Measurements from ENCODE around the gene ACRV1. TPM values are rescaled to one million over a fixed set of nuclear protein-coding genes. Genes with fewer than 3 reads are reported as not detected.

ACRV1 gene
- total RNA-seq, 1 donor from 2014 or later = not detected

GRCh38 chr11:125674210-125674609 lies 6.4 kb downstream of the ACRV1 start:
- TF ChIP-seq CTCF (IDR thresholded peaks at IDR 0.05; ENCODE audit: borderline replicate concordance) = no peak

GRCh38 chr11:125671561-125671960 lies 9.1 kb downstream of the ACRV1 start:
- H3K27me3 ChIP-seq (ENCODE audit: low read depth) = no peaks in the 10 kb centered on the region

More at GRCh38 chr11:125674210-125674609, 6.4 kb downstream of the ACRV1 start:
- Histone ChIP-seq H3K36me3 (no peaks in the 10 kb centered on the region), H3K27me3 (ENCODE audit: low read depth) (no peaks in the 10 kb centered on the region), H3K4me1 (no peaks in the 10 kb centered on the region), H3K4me3 (no peak overlapping the region), H3K9me3 (replicated peaks) (no peaks in the 10 kb centered on the region), H3K27ac (replicated peaks) (no peak overlapping the region)
- no peak for DNase-seq
- intact Hi-C loops (cut with micrococcal nuclease) = no loop called here

GRCh38 chr11:125670172-125670571 lies 10.5 kb downstream of the ACRV1 start:
- DNase-seq = no peak
- Histone ChIP-seq H3K27ac (replicated peaks) (no peak overlapping the region), H3K4me3 (no peak overlapping the region), H3K27me3 (ENCODE audit: low read depth) (no peaks in the 10 kb centered on the region), H3K9me3 (replicated peaks) (peaks cover 22% of the 10 kb centered on the region), H3K4me1 (no peaks in the 10 kb centered on the region), H3K36me3 (no peaks in the 10 kb centered on the region)
- intact Hi-C loops (cut with micrococcal nuclease) = no loop called here
- no peak for TF ChIP-seq CTCF (IDR thresholded peaks at IDR 0.05; ENCODE audit: borderline replicate concordance)

More at GRCh38 chr11:125671561-125671960, 9.1 kb downstream of the ACRV1 start:
- Histone ChIP-seq H3K36me3 (no peaks in the 10 kb centered on the region), H3K9me3 (replicated peaks) (peaks cover 8% of the 10 kb centered on the region), H3K4me3 (no peak overlapping the region), H3K4me1 (no peaks in the 10 kb centered on the region), H3K27ac (replicated peaks) (no peak overlapping the region)
- no peak for DNase-seq
- intact Hi-C loops (cut with micrococcal nuclease) = no loop called here
- no peak for TF ChIP-seq CTCF (IDR thresholded peaks at IDR 0.05; ENCODE audit: borderline replicate concordance)

- no peaks in the 10 kb centered on the region for H3K36me3 ChIP-seq
- H3K4me3 ChIP-seq = no peak overlapping the region
- intact Hi-C loops (cut with micrococcal nuclease) = no loop called here
- H3K4me1 ChIP-seq = no peaks in the 10 kb centered on the region
- H3K27me3 ChIP-seq (ENCODE audit: low read depth) = no peaks in the 10 kb centered on the region
- DNase-seq = no peak
- no peak for TF ChIP-seq CTCF (IDR thresholded peaks at IDR 0.05; ENCODE audit: borderline replicate concordance)
- peaks cover 37% of the 10 kb centered on the region for H3K9me3 ChIP-seq (replicated peaks)
- H3K27ac ChIP-seq (replicated peaks) = no peak overlapping the region
Observed at GRCh38 chr11:125667151-125667550, 13.5 kb downstream of the ACRV1 start.

GRCh38 chr11:125663910-125664309 lies 16.7 kb downstream of the ACRV1 start:
- H3K27me3 ChIP-seq (ENCODE audit: low read depth) = no peaks in the 10 kb centered on the region
- intact Hi-C loops (cut with micrococcal nuclease) = no loop called here

More at GRCh38 chr11:125663910-125664309, 16.7 kb downstream of the ACRV1 start:
- Histone ChIP-seq H3K4me1 (no peaks in the 10 kb centered on the region), H3K27ac (replicated peaks) (no peak overlapping the region), H3K4me3 (no peak overlapping the region), H3K36me3 (no peaks in the 10 kb centered on the region), H3K9me3 (replicated peaks) (peaks cover 37% of the 10 kb centered on the region)
- TF ChIP-seq CTCF (IDR thresholded peaks at IDR 0.05; ENCODE audit: borderline replicate concordance) = no peak
- no peak for DNase-seq
